HG02678 (cell line): ENCODE results near the gene MSI1.

Experiments
- ATAC-seq: cut with Tn5 transposase; IDR thresholded peaks from one replicate; pipeline ENCODE4 v1.9.1; 2021; ENCODE audit warnings: mild to moderate bottlenecking, moderate library complexity; ENCODE audit not compliant: unreplicated experiment

Gene MSI1

GRCh38 chr12:120368789-120369602 lies at the start of gene MSI1:
MSI1 (minus strand) TSS chr12:120369164; CDS start chr12:120369091, 73 bp downstream.
- ATAC-seq: no peak

- no peak for ATAC-seq
Observed at GRCh38 chr12:120417917-120418580, 49.1 kb upstream of the MSI1 start.

GRCh38 chr12:120416490-120417216 lies 47.7 kb upstream of the MSI1 start:
- no peak for ATAC-seq

GRCh38 chr12:120413901-120414695 lies 45.1 kb upstream of the MSI1 start:
- no peak for ATAC-seq

GRCh38 chr12:120412421-120412820 lies 43.5 kb upstream of the MSI1 start:
- ATAC-seq: no peak

GRCh38 chr12:120408771-120409170 lies 39.8 kb upstream of the MSI1 start:
- no peak for ATAC-seq

GRCh38 chr12:120406553-120406952 lies 37.6 kb upstream of the MSI1 start:
- no peak for ATAC-seq

GRCh38 chr12:120406069-120406468 lies 37.1 kb upstream of the MSI1 start:
- no peak for ATAC-seq

- no peak for ATAC-seq
Observed at GRCh38 chr12:120404271-120404670, 35.3 kb upstream of the MSI1 start.

GRCh38 chr12:120403869-120404268 lies 34.9 kb upstream of the MSI1 start:
- ATAC-seq: no peak

- no peak for ATAC-seq
Observed at GRCh38 chr12:120402217-120402616, 33.3 kb upstream of the MSI1 start.

- no peak for ATAC-seq
Observed at GRCh38 chr12:120399531-120399930, 30.6 kb upstream of the MSI1 start.

- no peak for ATAC-seq
Observed at GRCh38 chr12:120397824-120398540, 29.0 kb upstream of the MSI1 start.

- no peak for ATAC-seq
Observed at GRCh38 chr12:120394483-120395367, 25.8 kb upstream of the MSI1 start.

GRCh38 chr12:120390540-120391120 lies 21.7 kb upstream of the MSI1 start:
- ATAC-seq: no peak

- ATAC-seq: no peak
Observed at GRCh38 chr12:120388691-120389481, 19.9 kb upstream of the MSI1 start.

- no peak for ATAC-seq
Observed at GRCh38 chr12:120381752-120382419, 12.9 kb upstream of the MSI1 start.

- ATAC-seq: no peak
Observed at GRCh38 chr12:120378036-120378435, 9.1 kb upstream of the MSI1 start.
